Measurements from ENCODE around the gene PTPRD. TPM values are rescaled to one million over a fixed set of nuclear protein-coding genes. Genes with fewer than 3 reads are reported as not detected.

Gene PTPRD
- total and polyA plus RNA-seq, 2 of the 4 experiments (the other 2 are of a cell fraction) = 0.07 to 0.18 TPM

DNA sequence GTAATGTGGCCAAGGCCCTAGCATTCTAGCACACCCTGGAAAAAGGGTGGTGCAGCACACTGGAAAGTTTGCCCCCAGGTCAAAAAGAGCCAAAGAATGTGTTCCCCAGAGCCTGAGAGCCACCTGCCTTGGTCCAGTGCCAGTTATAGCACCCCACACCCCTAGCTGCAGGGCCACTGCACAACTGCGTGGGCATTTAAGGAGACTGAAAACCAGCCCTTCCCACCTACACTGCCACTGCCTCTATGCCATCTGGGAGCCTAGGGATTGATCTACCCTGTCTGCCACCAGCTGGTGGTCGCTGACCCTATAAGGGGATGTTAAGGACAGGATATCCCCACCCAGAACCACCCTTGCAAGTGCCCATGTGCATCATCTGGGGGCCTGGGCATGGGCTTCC is 38.2 kb upstream of the PTPRD start:
- in situ Hi-C loops (cut with MboI; ENCODE audit: low sequenced_read_pairs) (no loop called here), intact Hi-C loops (cut with micrococcal nuclease) (no loop called here), dilution Hi-C loops (cut with HindIII; ENCODE audit: low sequenced_read_pairs, unreplicated experiment) (no loop called here)
- H3K27me3 ChIP-seq (ENCODE audit: control insufficient read depth, insufficient read depth, low read length) = no peaks in the 10 kb centered on the region
- H3K79me1 ChIP-seq (ENCODE audit: low read depth in 1 of 2, low read length in 2 of 2) = no peaks in the 10 kb centered on the region
- no peak overlapping the region for H4K8ac ChIP-seq (ENCODE audit: low read depth in 2 of 2, low read length in 2 of 2)
- no peak overlapping the region for H3K27ac ChIP-seq (ENCODE audit: insufficient read depth, low read length)
- H2AK9ac ChIP-seq (replicated peaks; ENCODE audit: low read depth, low read length, poor library complexity) = no peak overlapping the region
- DNase-seq = no peak
- TF ChIP-seq NFE2L2 (IDR thresholded peaks at IDR 0.05; ENCODE audit: low read depth, low read length) (no peak), RCOR1 (IDR thresholded peaks at IDR 0.05; ENCODE audit: insufficient replicate concordance, low read length) (no peak), MXI1 (IDR thresholded peaks at IDR 0.05; ENCODE audit: borderline replicate concordance, low read depth, low read length) (no peak), MAZ (IDR thresholded peaks at IDR 0.05; ENCODE audit: borderline replicate concordance, low read depth, low read length) (no peak), BHLHE40 (IDR thresholded peaks at IDR 0.05; ENCODE audit: low read depth, low read length) (no peak), CHD1 (IDR thresholded peaks at IDR 0.05; ENCODE audit: low read depth, low read length) (no peak), RAD21 (IDR thresholded peaks at IDR 0.05; ENCODE audit: low read length) (no peak), SMC3 (IDR thresholded peaks at IDR 0.05; ENCODE audit: low read depth, low read length) (no peak)
- no peak overlapping the region for H2BK20ac ChIP-seq (ENCODE audit: low read depth, low read length)
- no peak overlapping the region for H2BK15ac ChIP-seq (ENCODE audit: low read depth, low read length)
- no peak overlapping the region for H3K14ac ChIP-seq (replicated peaks; ENCODE audit: low read depth, low read length)
- H3K56ac ChIP-seq (ENCODE audit: extremely low read depth, insufficient read depth, low read length) = no peak overlapping the region
- no peaks in the 10 kb centered on the region for H3K4me1 ChIP-seq (ENCODE audit: control insufficient read depth, insufficient read depth, low read length)
- no peak overlapping the region for H3K4me2 ChIP-seq (ENCODE audit: low read depth, low read length)
- no peaks in the 10 kb centered on the region for H4K20me1 ChIP-seq (ENCODE audit: insufficient read depth, low read length)
- no peaks in the 10 kb centered on the region for H3K36me3 ChIP-seq (ENCODE audit: control insufficient read depth, insufficient read depth, low read length)
- no peak overlapping the region for H2AFZ ChIP-seq (replicated peaks; ENCODE audit: low read length, poor library complexity)
- ATAC-seq (ENCODE audit: low read depth) = no peak
- no TSS peak for BruUV-seq (replicated peaks)
- peaks cover 12% of the 10 kb centered on the region for H3K9me3 ChIP-seq (ENCODE audit: control insufficient read depth, insufficient read depth, low read length)
- no peak overlapping the region for H2AK5ac ChIP-seq (ENCODE audit: low read depth, low read length)
- H3K23ac ChIP-seq (ENCODE audit: low read depth, low read length) = no peak overlapping the region
- H2BK120ac ChIP-seq (ENCODE audit: low read depth, low read length) = no peak overlapping the region
- no peak overlapping the region for H4K5ac ChIP-seq (ENCODE audit: low read depth, low read length)
- WGBS, 2 experiments (ENCODE audit: extremely low coverage in 2 of 2, insufficient read length in 1 of 2) = no CpG with 5 or more reads among the region's 2 CpGs
- POLR2A ChIA-PET (ENCODE audit: unreplicated experiment) = no interaction called here
- CTCF ChIA-PET = no interaction called here
- H3K9ac ChIP-seq (ENCODE audit: low read depth, low read length) = no peak overlapping the region
- no peak overlapping the region for H3K4me3 ChIP-seq (ENCODE audit: insufficient read depth, low read depth, low read length)
- no peak overlapping the region for H3K4ac ChIP-seq (ENCODE audit: low read depth, low read length)
- H2BK5ac ChIP-seq (ENCODE audit: low read depth, low read length, poor library complexity, severe bottlenecking) = no peak overlapping the region
- no peak overlapping the region for H4K91ac ChIP-seq (ENCODE audit: insufficient read depth, low read depth, low read length)
- no peaks in the 10 kb centered on the region for H3K9me1 ChIP-seq (ENCODE audit: insufficient read depth, low read length)
- H3K18ac ChIP-seq (ENCODE audit: low read depth, low read length) = no peak overlapping the region
